ENCODE measurements around the gene LUZP2.

- TF ChIP-seq CTCF (IDR thresholded peaks at IDR 0.05) (no peak), ZFX (IDR thresholded peaks at IDR 0.05; ENCODE audit: borderline replicate concordance) (no peak)
These were observed 118.8 kb downstream of the LUZP2 start for GRCh38 chr11:24615451-24616160.

All from 22Rv1 (cell line).